ENCODE data around the gene ESYT3. TPM values are rescaled to one million over a fixed set of nuclear protein-coding genes. Genes with fewer than 3 reads are reported as not detected.

Gene ESYT3
- total RNA-seq, 1 donor from 2014 or later, result 1.0 TPM

- no peaks in the 10 kb centered on the region for H3K27me3 ChIP-seq (ENCODE audit: low read depth)
- no peak overlapping the region for H3K27ac ChIP-seq (replicated peaks)
- no peaks in the 10 kb centered on the region for H3K9me3 ChIP-seq (replicated peaks)
- no peaks in the 10 kb centered on the region for H3K36me3 ChIP-seq
- intact Hi-C loops (cut with micrococcal nuclease), result no loop called here
- H3K4me3 ChIP-seq, result no peak overlapping the region
- no peak for TF ChIP-seq CTCF (IDR thresholded peaks at IDR 0.05; ENCODE audit: borderline replicate concordance)
- H3K4me1 ChIP-seq, result peaks cover 22% of the 10 kb centered on the region
- DNase-seq, result no peak
These were observed 26.3 kb downstream of the ESYT3 start for GRCh38 chr3:138460536-138461205.

GRCh38 chr3:138461246-138461645 is 26.8 kb downstream of the ESYT3 start:
- Histone ChIP-seq H3K27me3 (ENCODE audit: low read depth) (no peaks in the 10 kb centered on the region), H3K4me1 (peaks cover 22% of the 10 kb centered on the region), H3K9me3 (replicated peaks) (no peaks in the 10 kb centered on the region), H3K36me3 (no peaks in the 10 kb centered on the region), H3K4me3 (no peak overlapping the region), H3K27ac (replicated peaks) (no peak overlapping the region)
- TF ChIP-seq CTCF (IDR thresholded peaks at IDR 0.05; ENCODE audit: borderline replicate concordance), result no peak
- intact Hi-C loops (cut with micrococcal nuclease), result no loop called here
- DNase-seq, result no peak

GRCh38 chr3:138461896-138462295 is 27.5 kb downstream of the ESYT3 start:
- intact Hi-C loops (cut with micrococcal nuclease), result no loop called here
- no peaks in the 10 kb centered on the region for H3K27me3 ChIP-seq (ENCODE audit: low read depth)
- no peaks in the 10 kb centered on the region for H3K9me3 ChIP-seq (replicated peaks)
- no peak overlapping the region for H3K4me3 ChIP-seq
- no peaks in the 10 kb centered on the region for H3K36me3 ChIP-seq
- DNase-seq, result no peak
- peaks cover 22% of the 10 kb centered on the region for H3K4me1 ChIP-seq
- TF ChIP-seq CTCF (IDR thresholded peaks at IDR 0.05; ENCODE audit: borderline replicate concordance), result no peak
- H3K27ac ChIP-seq (replicated peaks), result no peak overlapping the region

GRCh38 chr3:138463724-138464490 is 29.5 kb downstream of the ESYT3 start:
- TF ChIP-seq CTCF (IDR thresholded peaks at IDR 0.05; ENCODE audit: borderline replicate concordance), result no peak
- no peak for DNase-seq

GRCh38 chr3:138464491-138464860 is 30.1 kb downstream of the ESYT3 start:
- intact Hi-C loops (cut with micrococcal nuclease), result no loop called here
- H3K4me3 ChIP-seq, result no peak overlapping the region
- H3K27ac ChIP-seq (replicated peaks), result no peak overlapping the region
- no peaks in the 10 kb centered on the region for H3K9me3 ChIP-seq (replicated peaks)
- H3K27me3 ChIP-seq (ENCODE audit: low read depth), result no peaks in the 10 kb centered on the region
- no peak for DNase-seq
- H3K4me1 ChIP-seq, result peaks cover 15% of the 10 kb centered on the region
- TF ChIP-seq CTCF (IDR thresholded peaks at IDR 0.05; ENCODE audit: borderline replicate concordance), result no peak
- no peaks in the 10 kb centered on the region for H3K36me3 ChIP-seq

More at GRCh38 chr3:138463724-138464490, 29.5 kb downstream of the ESYT3 start:
- Histone ChIP-seq H3K27me3 (ENCODE audit: low read depth) (no peaks in the 10 kb centered on the region), H3K36me3 (no peaks in the 10 kb centered on the region), H3K9me3 (replicated peaks) (no peaks in the 10 kb centered on the region), H3K4me3 (no peak overlapping the region), H3K4me1 (peaks cover 15% of the 10 kb centered on the region), H3K27ac (replicated peaks) (no peak overlapping the region)
- intact Hi-C loops (cut with micrococcal nuclease), result no loop called here

Data from left ventricle myocardium inferior (tissue), 1 donor.